Thyroid gland (tissue), 4 donors: ENCODE measurements around the gene TRIM33.

Source experiments
- CTCF ChIP-seq, 6 experiments: fragments of 200-600 bp in 3 of 6; fragments of 450-650 bp in 3 of 6; sonication (generic) in 3 of 6; IDR thresholded peaks; one replicate each; pipeline ENCODE4 v1.5.1; 2016 to 2019; ENCODE audit warnings: antibody characterized with exemption in 6 of 6, mild to moderate bottlenecking in 2 of 6, inconsistent platforms in 1 of 6, moderate library complexity in 1 of 6
- POLR2A ChIP-seq, 2 donors: fragments of 450-650 bp; IDR thresholded peaks; one replicate each; pipeline ENCODE4 v1.6.1; 2017; ENCODE audit warnings: antibody characterized with exemption in 2 of 2, mild to moderate bottlenecking in 2 of 2, moderate library complexity in 1 of 2

GRCh38 chr1:114531094-114531493, 20.1 kb upstream of the TRIM33 start:
- TF ChIP-seq POLR2A (IDR thresholded peaks at IDR 0.05) (no peak), CTCF (IDR thresholded peaks at IDR 0.05) (no peak)
